ENCODE results near the gene SETD2. TPM values are rescaled to one million over a fixed set of nuclear protein-coding genes. Genes with fewer than 3 reads are reported as not detected.

Gene SETD2
- total RNA-seq, 1 donor from 2014 or later, result 21.0 TPM

- intact Hi-C loops (cut with DNase I), result no loop called here
- Histone ChIP-seq H3K4me1 (no peaks in the 10 kb centered on the region), H3K4me3 (no peak overlapping the region), H3K27ac (no peak overlapping the region), H3K36me3 (peaks cover 8 to 22% of the 10 kb centered on the region in 2 donors), H3K9me3 (no peaks in the 10 kb centered on the region), H3K27me3 (no peaks in the 10 kb centered on the region)
- TF ChIP-seq CTCF (IDR thresholded peaks at IDR 0.05), result no peak
- no peak for DNase-seq (ENCODE audit: low spot score in 2 of 2)
Observed at GRCh38 chr3:46992231-46992630, 171.7 kb downstream of the SETD2 start.

GRCh38 chr3:46991406-46992165, 172.3 kb downstream of the SETD2 start:
- no peak overlapping the region for H3K4me3 ChIP-seq
- no peak for DNase-seq (ENCODE audit: low spot score in 2 of 2)
- TF ChIP-seq CTCF (IDR thresholded peaks at IDR 0.05), result no peak
- no peak overlapping the region for H3K27ac ChIP-seq
- intact Hi-C loops (cut with DNase I), result no loop called here
- no peaks in the 10 kb centered on the region for H3K27me3 ChIP-seq
- no peaks in the 10 kb centered on the region for H3K4me1 ChIP-seq
- peaks cover 8 to 22% of the 10 kb centered on the region in 2 donors for H3K36me3 ChIP-seq
- no peaks in the 10 kb centered on the region for H3K9me3 ChIP-seq

- Histone ChIP-seq H3K4me1 (no peaks in the 10 kb centered on the region), H3K9me3 (no peaks in the 10 kb centered on the region), H3K27me3 (no peaks in the 10 kb centered on the region), H3K4me3 (no peak overlapping the region), H3K27ac (no peak overlapping the region), H3K36me3 (peaks cover 8 to 22% of the 10 kb centered on the region in 2 donors)
- intact Hi-C loops (cut with DNase I), result no loop called here
- TF ChIP-seq CTCF (IDR thresholded peaks at IDR 0.05), result no peak
- peak in 1 of 2 donors; percentile 40 for DNase-seq (ENCODE audit: low spot score in 2 of 2)
Observed at GRCh38 chr3:46990573-46991374, 173.1 kb downstream of the SETD2 start.

- Histone ChIP-seq H3K4me1 (no peaks in the 10 kb centered on the region), H3K27me3 (no peaks in the 10 kb centered on the region), H3K4me3 (no peak overlapping the region), H3K27ac (no peak overlapping the region), H3K9me3 (no peaks in the 10 kb centered on the region), H3K36me3 (peaks cover 8 to 16% of the 10 kb centered on the region in 2 donors)
- intact Hi-C loops (cut with DNase I), result no loop called here
- no peak for DNase-seq (ENCODE audit: low spot score in 2 of 2)
- TF ChIP-seq CTCF (IDR thresholded peaks at IDR 0.05), result no peak
Observed at GRCh38 chr3:46989146-46989810, 174.6 kb downstream of the SETD2 start.

DNA sequence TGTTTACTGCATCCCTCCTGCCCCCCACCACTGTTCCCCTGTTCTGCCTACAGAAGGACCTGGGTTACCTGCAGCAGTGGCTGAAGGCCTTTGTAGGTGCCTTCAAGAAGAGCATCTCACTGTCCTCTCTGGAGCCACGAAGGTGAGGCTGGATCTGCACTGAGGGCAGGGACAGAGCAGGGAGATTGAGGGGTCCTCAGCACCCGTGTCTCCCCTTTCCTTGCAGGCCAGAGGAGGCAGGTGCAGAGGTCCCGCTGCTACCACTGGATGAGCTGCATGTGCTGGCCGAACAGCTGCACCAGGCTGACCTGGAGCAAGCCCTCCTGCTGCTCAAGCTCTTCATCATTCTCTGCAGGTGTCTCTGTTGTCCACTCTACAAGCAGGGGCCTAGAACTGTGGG, 175.3 kb downstream of the SETD2 start:
- H3K27me3 ChIP-seq, result no peaks in the 10 kb centered on the region
- H3K27ac ChIP-seq, result no peak overlapping the region
- no peak for TF ChIP-seq CTCF (IDR thresholded peaks at IDR 0.05)
- H3K9me3 ChIP-seq, result no peaks in the 10 kb centered on the region
- H3K36me3 ChIP-seq, result peaks cover 8 to 16% of the 10 kb centered on the region in 2 donors
- H3K4me1 ChIP-seq, result no peaks in the 10 kb centered on the region
- intact Hi-C loops (cut with DNase I), result no loop called here
- H3K4me3 ChIP-seq, result no peak overlapping the region
- no peak for DNase-seq (ENCODE audit: low spot score in 2 of 2)
